GM21723 (cell line): Measurements from ENCODE around the gene DGCR2.
"Not testable (repeated sequence)": the region's sequence is repeated elsewhere in the genome, so short reads cannot be mapped to it uniquely, and the experiment has no call there.

Experiments used
- ATAC-seq: cut with Tn5 transposase; IDR thresholded peaks from one replicate; pipeline ENCODE4 v1.9.1; 2021; ENCODE audit warnings: mild to moderate bottlenecking, moderate library complexity; ENCODE audit not compliant: unreplicated experiment

The DGCR2 gene

GRCh38 chr22:18988958-18989357, 133.3 kb downstream of the DGCR2 start:
- ATAC-seq: no peak

- no peak for ATAC-seq
These were observed 134.4 kb downstream of the DGCR2 start for GRCh38 chr22:18987765-18988164.

- ATAC-seq: not testable (repeated sequence)
These were observed 135.1 kb downstream of the DGCR2 start for GRCh38 chr22:18987114-18987513.
